ENCODE data around the gene CPPED1. TPM values are rescaled to one million over a fixed set of nuclear protein-coding genes. Genes with fewer than 3 reads are reported as not detected.

The CPPED1 gene
- total and polyA plus RNA-seq, 2 donors (not counting 1 experiment from before 2014, with no cell fraction given) = 7.4 to 19.8 TPM

- DNase-seq (ENCODE audit: low read depth in 2 of 2) = no peak
- TF ChIP-seq CTCF (conservative IDR thresholded peaks at IDR 0.05 in 1 of 2, IDR thresholded peaks at IDR 0.05 in 1 of 2; ENCODE audit: low read depth in 1 of 2, low read length in 2 of 2) = no peak
- no peak for TF ChIP-seq EZH2 (IDR thresholded peaks at IDR 0.05; ENCODE audit: low read length, missing control alignments)
- no peaks in the 10 kb centered on the region for H3K4me1 ChIP-seq (ENCODE audit: control insufficient read depth, extremely low read depth, insufficient read depth, low read length)
Observed at GRCh38 chr16:12749076-12749475, 54.6 kb downstream of the CPPED1 start.

GRCh38 chr16:12747827-12748226 is 55.9 kb downstream of the CPPED1 start:
- Histone ChIP-seq H3K4me3 (replicated peaks in 1 of 4; ENCODE audit: control extremely low read depth in 1 of 4, insufficient read depth in 1 of 4, low read depth in 3 of 4, low read length in 4 of 4) (no peak overlapping the region), H3K9me3 (ENCODE audit: control insufficient read depth, insufficient read depth, low read depth, low read length) (no peaks in the 10 kb centered on the region), H3K36me3 (ENCODE audit: control insufficient read depth, insufficient read depth, low read length) (no peaks in the 10 kb centered on the region), H3K9ac (ENCODE audit: insufficient read depth, low read length) (no peak overlapping the region), H3K4me1 (ENCODE audit: control insufficient read depth, extremely low read depth, insufficient read depth, low read length) (no peaks in the 10 kb centered on the region), H3K79me2 (ENCODE audit: control insufficient read depth, insufficient read depth, low read length) (no peaks in the 10 kb centered on the region), H2AFZ (ENCODE audit: low read length) (no peak overlapping the region), H4K20me1 (ENCODE audit: control insufficient read depth, extremely low read depth, insufficient read depth, low read length) (no peaks in the 10 kb centered on the region), H3K27me3 (ENCODE audit: control insufficient read depth, insufficient read depth, low read length) (no peaks in the 10 kb centered on the region), H3K4me2 (ENCODE audit: extremely low read depth, insufficient read depth, low read length) (no peak overlapping the region), H3K27ac (ENCODE audit: insufficient read depth, low read length) (no peak overlapping the region)
- TF ChIP-seq CTCF (conservative IDR thresholded peaks at IDR 0.05 in 1 of 2, IDR thresholded peaks at IDR 0.05 in 1 of 2; ENCODE audit: low read depth in 1 of 2, low read length in 2 of 2) (no peak), EZH2 (IDR thresholded peaks at IDR 0.05; ENCODE audit: low read length, missing control alignments) (no peak)
- DNase-seq (ENCODE audit: low read depth in 2 of 2) = no peak

More at GRCh38 chr16:12749076-12749475, 54.6 kb downstream of the CPPED1 start:
- no peaks in the 10 kb centered on the region for H3K79me2 ChIP-seq (ENCODE audit: control insufficient read depth, insufficient read depth, low read length)
- no peak overlapping the region for H3K27ac ChIP-seq (ENCODE audit: insufficient read depth, low read length)
- no peak overlapping the region for H3K9ac ChIP-seq (ENCODE audit: insufficient read depth, low read length)
- H3K27me3 ChIP-seq (ENCODE audit: control insufficient read depth, insufficient read depth, low read length) = no peaks in the 10 kb centered on the region
- no peak overlapping the region for H3K4me2 ChIP-seq (ENCODE audit: extremely low read depth, insufficient read depth, low read length)
- H2AFZ ChIP-seq (ENCODE audit: low read length) = no peak overlapping the region
- H3K4me3 ChIP-seq (replicated peaks in 1 of 4; ENCODE audit: control extremely low read depth in 1 of 4, insufficient read depth in 1 of 4, low read depth in 3 of 4, low read length in 4 of 4) = no peak overlapping the region
- H3K9me3 ChIP-seq (ENCODE audit: control insufficient read depth, insufficient read depth, low read depth, low read length) = no peaks in the 10 kb centered on the region
- H4K20me1 ChIP-seq (ENCODE audit: control insufficient read depth, extremely low read depth, insufficient read depth, low read length) = no peaks in the 10 kb centered on the region
- H3K36me3 ChIP-seq (ENCODE audit: control insufficient read depth, insufficient read depth, low read length) = no peaks in the 10 kb centered on the region

- TF ChIP-seq EZH2 (IDR thresholded peaks at IDR 0.05; ENCODE audit: low read length, missing control alignments) = no peak
- TF ChIP-seq CTCF (conservative IDR thresholded peaks at IDR 0.05 in 1 of 2, IDR thresholded peaks at IDR 0.05 in 1 of 2; ENCODE audit: low read depth in 1 of 2, low read length in 2 of 2) = no peak
Observed at GRCh38 chr16:12747261-12747660, 56.4 kb downstream of the CPPED1 start.

More at GRCh38 chr16:12747261-12747660, 56.4 kb downstream of the CPPED1 start:
- H3K36me3 ChIP-seq (ENCODE audit: control insufficient read depth, insufficient read depth, low read length) = no peaks in the 10 kb centered on the region
- no peak overlapping the region for H3K4me3 ChIP-seq (replicated peaks in 1 of 4; ENCODE audit: control extremely low read depth in 1 of 4, insufficient read depth in 1 of 4, low read depth in 3 of 4, low read length in 4 of 4)
- no peak overlapping the region for H2AFZ ChIP-seq (ENCODE audit: low read length)
- H3K27me3 ChIP-seq (ENCODE audit: control insufficient read depth, insufficient read depth, low read length) = no peaks in the 10 kb centered on the region
- no peak overlapping the region for H3K4me2 ChIP-seq (ENCODE audit: extremely low read depth, insufficient read depth, low read length)
- no peak for DNase-seq (ENCODE audit: low read depth in 2 of 2)
- H4K20me1 ChIP-seq (ENCODE audit: control insufficient read depth, extremely low read depth, insufficient read depth, low read length) = no peaks in the 10 kb centered on the region
- H3K9ac ChIP-seq (ENCODE audit: insufficient read depth, low read length) = no peak overlapping the region
- H3K79me2 ChIP-seq (ENCODE audit: control insufficient read depth, insufficient read depth, low read length) = no peaks in the 10 kb centered on the region
- no peaks in the 10 kb centered on the region for H3K9me3 ChIP-seq (ENCODE audit: control insufficient read depth, insufficient read depth, low read depth, low read length)
- H3K4me1 ChIP-seq (ENCODE audit: control insufficient read depth, extremely low read depth, insufficient read depth, low read length) = no peaks in the 10 kb centered on the region
- H3K27ac ChIP-seq (ENCODE audit: insufficient read depth, low read length) = no peak overlapping the region

All from fibroblast of lung (primary cell).